GM12878 (cell line): ENCODE measurements around the gene TULP4. TPM values are rescaled to one million over a fixed set of nuclear protein-coding genes. Genes with fewer than 3 reads are reported as not detected.

Experiments
- ATAC-seq: fragments of 200-7000 bp; cut with Tn5 transposase; 3 replicates; pipeline ENCODE4 v1.9.1; 2020; ENCODE audit warnings: mild to moderate bottlenecking, moderate library complexity
- BruUV-seq: library from RNA; stranded (reverse); fragments of 400-500 nt; replicated peaks from 2 replicates; lab custom pipeline; 2021; lab: Mats Ljungman, UMichigan
- CTCF ChIA-PET: fragments of 300-600 bp; sonication (Branson Sonifier 250); formaldehyde crosslinking; extraction: SDS; loops from one replicate; lab custom pipeline; 2021; ENCODE audit warnings: inconsistent platforms; lab: Yijun Ruan, JAX
- POLR2A ChIA-PET: fragments of 350-600 bp; formaldehyde crosslinking; extraction: SDS; loops from one replicate; lab custom pipeline; 2021; ENCODE audit warnings: inconsistent platforms; lab: Charles Lee
- RAD21 ChIA-PET: fragments of 300-600 bp; sonication (Branson Sonifier 250); formaldehyde crosslinking; loops from one replicate; lab custom pipeline; 2023; ENCODE audit warnings: antibody characterized with exemption; ENCODE audit not compliant: unreplicated experiment; lab: Charles Lee
- SMC1A ChIA-PET: fragments of 300-600 bp; sonication (Branson Sonifier 250); formaldehyde crosslinking; loops from one replicate; lab custom pipeline; 2023; ENCODE audit not compliant: unreplicated experiment, uncharacterized antibody; lab: Charles Lee
- DNase-seq: peaks from one replicate; pipeline ENCODE4 v3.0.0-alpha.2; 2011; ENCODE audit warnings: low read depth, low spot score
- FAIRE-seq: peaks from 3 replicates; lab custom pipeline; 2011; peaks lifted over from hg19 to GRCh38; lab: Jason Lieb, UNC
- H2AFZ ChIP-seq: 2 replicates; pipeline ENCODE4 v1.6.0; 2011; ENCODE audit warnings: low read depth, low read length, control low read depth; ENCODE audit not compliant: control insufficient read depth
- H3K27ac ChIP-seq: 2 replicates; pipeline ENCODE4 v1.5.1; 2011; ENCODE audit warnings: control low read depth; ENCODE audit not compliant: control insufficient read depth, insufficient read depth
- H3K27me3 ChIP-seq, 2 experiments: replicated peaks in 1 of 2; 2 replicates each; pipeline versions ENCODE4 v1.6.0 to v1.6.1; 2011; ENCODE audit warnings: low read length in 1 of 2; ENCODE audit not compliant: control insufficient read depth in 2 of 2, insufficient read depth in 2 of 2
- H3K36me3 ChIP-seq, 2 experiments: 2 replicates each; pipeline ENCODE4 v1.5.1; 2011; ENCODE audit warnings: low read length in 1 of 2; ENCODE audit not compliant: control insufficient read depth in 2 of 2, insufficient read depth in 2 of 2
- H3K4me1 ChIP-seq: 2 replicates; pipeline ENCODE4 v1.6.1; 2011; ENCODE audit warnings: mild to moderate bottlenecking, low read length, moderate library complexity, mixed read lengths; ENCODE audit not compliant: control insufficient read depth, insufficient read depth
- H3K4me2 ChIP-seq: 2 replicates; pipeline ENCODE4 v1.6.0; 2011; ENCODE audit warnings: control low read depth; ENCODE audit not compliant: control insufficient read depth, insufficient read depth
- H3K4me3 ChIP-seq: fragments of 200-600 bp; sonication (generic); 2 replicates; pipeline ENCODE4 v1.5.1; 2016
- H3K79me2 ChIP-seq: 2 replicates; pipeline ENCODE4 v1.6.0; 2011; ENCODE audit warnings: low read length; ENCODE audit not compliant: control insufficient read depth, insufficient read depth
- H3K9ac ChIP-seq: 2 replicates; pipeline ENCODE4 v1.8.0; 2011; ENCODE audit warnings: low read length, control low read depth, mixed read lengths; ENCODE audit not compliant: control insufficient read depth, insufficient read depth
- H3K9me3 ChIP-seq: replicated peaks from 3 replicates; pipeline ENCODE4 v1.5.1; 2011; ENCODE audit warnings: mild to moderate bottlenecking, low read length; ENCODE audit not compliant: control insufficient read depth, insufficient read depth
- H4K20me1 ChIP-seq: 2 replicates; pipeline ENCODE4 v1.6.0; 2011; ENCODE audit not compliant: control insufficient read depth, insufficient read depth
- BCLAF1 ChIP-seq: fragments of 450-650 bp; IDR thresholded peaks from 2 replicates; pipeline ENCODE4 v1.6.1; 2017; ENCODE audit warnings: antibody characterized with exemption, mild to moderate bottlenecking, moderate library complexity
- FOXK2 ChIP-seq: fragments of 450-650 bp; IDR thresholded peaks from 2 replicates; pipeline ENCODE4 v1.6.1; 2017; ENCODE audit warnings: mild to moderate bottlenecking, moderate library complexity
- HSF1 ChIP-seq: fragments of 150-350 bp; IDR thresholded peaks from 2 replicates; pipeline ENCODE4 v1.6.1; 2014; ENCODE audit warnings: mild to moderate bottlenecking, low read depth, low read length
- NFYA ChIP-seq: IDR thresholded peaks from 2 replicates; pipeline ENCODE4 v1.6.1; 2011; ENCODE audit warnings: low read depth, mild to moderate bottlenecking, low read length, improper control_type of control experiment, borderline replicate concordance
- NR2F1 ChIP-seq: fragments of 450-650 bp; conservative IDR thresholded peaks from 2 replicates; pipeline ENCODE4 v1.6.1; 2017; ENCODE audit warnings: mild to moderate bottlenecking
- PAX8 ChIP-seq: fragments of 450-650 bp; IDR thresholded peaks from 2 replicates; pipeline ENCODE4 v1.6.1; 2017; ENCODE audit warnings: mild to moderate bottlenecking, moderate library complexity
- RBBP5 ChIP-seq: fragments of 200-600 bp; sonication (generic); conservative IDR thresholded peaks from 2 replicates; pipeline ENCODE4 v1.6.1; 2016
- SREBF1 ChIP-seq: IDR thresholded peaks from 2 replicates; pipeline ENCODE4 v1.6.1; 2012; ENCODE audit warnings: mild to moderate bottlenecking, low read length
- STAT1 ChIP-seq: fragments of 450-650 bp; conservative IDR thresholded peaks from 2 replicates; pipeline ENCODE4 v1.6.1; 2014; ENCODE audit warnings: antibody characterized with exemption, mild to moderate bottlenecking
- STAT3 ChIP-seq: IDR thresholded peaks from 2 replicates; pipeline ENCODE4 v1.6.1; 2011; ENCODE audit warnings: low read depth, low read length, improper control_type of control experiment
- TARDBP ChIP-seq: IDR thresholded peaks from 2 replicates; pipeline ENCODE4 v1.6.1; 2016; ENCODE audit warnings: borderline replicate concordance
- TCF3 ChIP-seq: IDR thresholded peaks from 2 replicates; pipeline ENCODE4 v1.6.1; 2012; ENCODE audit warnings: low read depth, mild to moderate bottlenecking, low read length, borderline replicate concordance; ENCODE audit not compliant: insufficient read depth
- ZBTB40 ChIP-seq: fragments of 450-650 bp; IDR thresholded peaks from 2 replicates; pipeline ENCODE4 v1.6.1; 2016; ENCODE audit warnings: mild to moderate bottlenecking, moderate library complexity, borderline replicate concordance
- ZNF24 ChIP-seq: fragments of 450-650 bp; IDR thresholded peaks from 2 replicates; pipeline ENCODE4 v1.6.1; 2017; ENCODE audit warnings: antibody characterized with exemption, mild to moderate bottlenecking
- WGBS: methylation state at CpG from one replicate; pipeline ENCODE4 v1.1.6; 2016; ENCODE audit warnings: low lambda C conversion rate; ENCODE audit not compliant: insufficient replicate concordance, insufficient coverage; ENCODE audit errors: missing lambda C conversion rate; 5-methylcytosine and 5-hydroxymethylcytosine counted together
- in situ Hi-C: fragments of 300-500 bp; cut with MboI; formaldehyde crosslinking; loops from 9 replicates; pipeline ENCODE4 v1.14.3; 2018; ENCODE audit warnings: mixed read lengths
- intact Hi-C: fragments of 100-400 bp; cut with micrococcal nuclease; formaldehyde crosslinking; loops from one replicate; pipeline ENCODE4 v1.14.2; 2022; ENCODE audit not compliant: unreplicated experiment
- polyA plus RNA-seq, 11 experiments: library from polyadenylated mRNA; depleted of rRNA in 4 of 11; unstranded in 6 of 11; stranded (reverse) in 5 of 11; fragments of >200 nt; fragmentation: Nextera tagmentation in 4 of 11; fragmentation: Illumina TruSeq in 1 of 11; extraction: Ambion mirVana in 4 of 11; extraction: Trizol in 1 of 11; gene quantifications; 1 replicate in 1 of 11; 2 replicates in 10 of 11; pipeline versions ENCODE4 v1.2.1 to v1.2.3, GENCODE V29; 2011 to 2016; ENCODE audit warnings: inconsistent platforms in 2 of 11, missing spikeins in 2 of 11, low read depth in 1 of 11
- total RNA-seq, 4 experiments: library from RNA; depleted of rRNA in 3 of 4; stranded (reverse); fragments of >200 nt in 3 of 4; fragmentation: Illumina TruSeq in 1 of 4; extraction: Trizol in 1 of 4; gene quantifications; 2 replicates each; pipeline versions ENCODE4 v1.2.1 to v1.2.3, GENCODE V29; 2013 to 2021

TULP4 gene
- total and polyA plus RNA-seq, 10 of the 15 experiments (the other 5 are each of a cell fraction or from before 2014, with no cell fraction given) = 0.73 to 31.8 (median 14.0) TPM

GRCh38 chr6:158374020-158374419 lies 61.8 kb downstream of the TULP4 start (continued):
- TF ChIP-seq FOXK2 = no peak

- in situ Hi-C loops (no loop called here), intact Hi-C loops (no loop called here)
- H2AFZ ChIP-seq = no peak overlapping the region
- H3K4me3 ChIP-seq = no peak overlapping the region
- ChIA-PET CTCF (no interaction called here), POLR2A (no interaction called here), SMC1A (no interaction called here), RAD21 (no interaction called here)
- no peaks in the 10 kb centered on the region for H3K79me2 ChIP-seq
- peaks cover 6% of the 10 kb centered on the region for H3K4me1 ChIP-seq
- no peak overlapping the region for H3K27ac ChIP-seq
- BruUV-seq = no TSS peak
- H3K36me3 ChIP-seq = peaks cover 0 to 2% of the 10 kb centered on the region in 2 experiments; a peak in 2 of 4 replicates
- FAIRE-seq (no peak), ATAC-seq (no peak), DNase-seq (no peak)
- WGBS = 63% methylated on average over 3 of the region's 3 CpGs
- no peaks in the 10 kb centered on the region for H3K27me3 ChIP-seq
- no peak overlapping the region for H3K9ac ChIP-seq
- H3K4me2 ChIP-seq = no peak overlapping the region
- H4K20me1 ChIP-seq = no peaks in the 10 kb centered on the region; the same call in 1 of the 2 replicates
- H3K9me3 ChIP-seq = no peaks in the 10 kb centered on the region
- TF ChIP-seq FOXK2 (no peak), STAT1 (no peak), SREBF1 (no peak), PAX8 (no peak), NR2F1 (no peak), ZBTB40 (no peak), HSF1 (no peak), RBBP5 (no peak), TARDBP (no peak), TCF3 (no peak), STAT3 (no peak), NFYA (no peak), BCLAF1 (no peak), ZNF24 (no peak)
These were observed 64.4 kb downstream of the TULP4 start for GRCh38 chr6:158376631-158377081.
